ENCODE measurements around the gene NLRX1. TPM values are rescaled to one million over a fixed set of nuclear protein-coding genes. Genes with fewer than 3 reads are reported as not detected.

NLRX1 gene
- total RNA-seq, 1 donor from 2014 or later: 11.5 TPM

DNA sequence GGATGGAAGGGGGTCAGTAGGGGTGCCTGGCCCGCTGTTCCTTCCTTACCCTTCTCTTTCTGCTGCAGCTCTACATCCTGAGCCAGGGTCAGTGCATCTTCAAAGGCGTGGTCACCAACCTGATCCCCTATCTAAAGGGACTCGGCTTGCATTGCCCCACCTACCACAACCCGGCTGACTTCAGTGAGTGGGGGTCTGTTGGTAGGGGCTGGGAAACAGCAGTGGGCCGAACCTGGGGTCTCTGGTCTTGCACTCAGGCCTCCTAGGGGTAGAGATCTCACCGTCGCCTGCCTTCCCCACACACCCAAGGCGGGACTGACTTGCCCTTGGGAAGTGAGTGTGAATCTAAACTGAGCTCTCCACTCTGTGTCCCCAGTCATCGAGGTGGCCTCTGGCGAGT is 12.0 kb upstream of the NLRX1 start:
- no peak for DNase-seq (ENCODE audit: extremely low spot score, unreplicated experiment)
- H3K4me3 Mint-ChIP-seq: no peak overlapping the region
- TF ChIP-seq CTCF (conservative IDR thresholded peaks at IDR 0.05): no peak
- no peak overlapping the region for H3K27ac Mint-ChIP-seq
- H3K4me1 Mint-ChIP-seq (ENCODE audit: unreplicated experiment): no peaks in the 10 kb centered on the region
- H3K27me3 Mint-ChIP-seq: peaks cover 51% of the 10 kb centered on the region
- H3K36me3 Mint-ChIP-seq: no peaks in the 10 kb centered on the region
- no peaks in the 10 kb centered on the region for H3K9me3 Mint-ChIP-seq

GRCh38 chr11:119157063-119157462 is 11.5 kb upstream of the NLRX1 start:
- no peaks in the 10 kb centered on the region for H3K36me3 Mint-ChIP-seq
- no peak for TF ChIP-seq CTCF (conservative IDR thresholded peaks at IDR 0.05)
- no peaks in the 10 kb centered on the region for H3K9me3 Mint-ChIP-seq
- no peak for DNase-seq (ENCODE audit: extremely low spot score, unreplicated experiment)
- no peak overlapping the region for H3K27ac Mint-ChIP-seq
- peaks cover 45% of the 10 kb centered on the region for H3K27me3 Mint-ChIP-seq
- no peaks in the 10 kb centered on the region for H3K4me1 Mint-ChIP-seq (ENCODE audit: unreplicated experiment)
- no peak overlapping the region for H3K4me3 Mint-ChIP-seq

DNA sequence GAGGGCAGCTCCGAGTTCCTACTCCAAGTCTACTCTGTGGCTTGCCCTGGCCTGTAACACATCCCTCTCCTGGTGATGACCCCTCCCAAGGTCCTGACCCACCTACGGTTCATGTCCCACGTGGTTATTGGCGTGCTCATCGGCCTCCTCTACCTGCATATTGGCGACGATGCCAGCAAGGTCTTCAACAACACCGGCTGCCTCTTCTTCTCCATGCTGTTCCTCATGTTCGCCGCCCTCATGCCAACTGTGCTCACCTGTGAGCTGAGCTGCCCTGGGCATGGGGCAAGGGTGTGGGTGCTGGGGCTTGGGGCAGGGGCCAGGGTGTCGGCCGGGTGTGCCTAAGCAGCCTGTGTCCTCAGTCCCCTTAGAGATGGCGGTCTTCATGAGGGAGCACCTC is 10.1 kb upstream of the NLRX1 start:
- no peak for DNase-seq (ENCODE audit: extremely low spot score, unreplicated experiment)
- no peaks in the 10 kb centered on the region for H3K36me3 Mint-ChIP-seq
- no peaks in the 10 kb centered on the region for H3K4me1 Mint-ChIP-seq (ENCODE audit: unreplicated experiment)
- no peak for TF ChIP-seq CTCF (conservative IDR thresholded peaks at IDR 0.05)
- H3K27ac Mint-ChIP-seq: no peak overlapping the region
- peaks cover 36% of the 10 kb centered on the region for H3K27me3 Mint-ChIP-seq
- no peak overlapping the region for H3K4me3 Mint-ChIP-seq
- no peaks in the 10 kb centered on the region for H3K9me3 Mint-ChIP-seq

GRCh38 chr11:119160151-119160550 is 8.4 kb upstream of the NLRX1 start:
- Mint-ChIP-seq H3K9me3 (no peaks in the 10 kb centered on the region), H3K4me3 (no peak overlapping the region), H3K27me3 (peaks cover 26% of the 10 kb centered on the region), H3K4me1 (ENCODE audit: unreplicated experiment) (no peaks in the 10 kb centered on the region), H3K36me3 (no peaks in the 10 kb centered on the region), H3K27ac (no peak overlapping the region)
- no peak for DNase-seq (ENCODE audit: extremely low spot score, unreplicated experiment)
- no peak for TF ChIP-seq CTCF (conservative IDR thresholded peaks at IDR 0.05)

GRCh38 chr11:119161871-119162270 is 6.7 kb upstream of the NLRX1 start:
- Mint-ChIP-seq H3K4me3 (no peak overlapping the region), H3K27ac (no peak overlapping the region), H3K4me1 (ENCODE audit: unreplicated experiment) (no peaks in the 10 kb centered on the region), H3K9me3 (no peaks in the 10 kb centered on the region), H3K27me3 (peaks cover 18% of the 10 kb centered on the region), H3K36me3 (no peaks in the 10 kb centered on the region)
- DNase-seq (ENCODE audit: extremely low spot score, unreplicated experiment): no peak
- no peak for TF ChIP-seq CTCF (conservative IDR thresholded peaks at IDR 0.05)
